CD4-positive, alpha-beta T cell treated with Interleukin-17A for 1 hour (primary cell): ENCODE data around the gene TMEM89.

Experiments used
- DNase-seq: peaks from one replicate; pipeline ENCODE4 v3.0.0-alpha.2; 2020

TMEM89 gene

DNA sequence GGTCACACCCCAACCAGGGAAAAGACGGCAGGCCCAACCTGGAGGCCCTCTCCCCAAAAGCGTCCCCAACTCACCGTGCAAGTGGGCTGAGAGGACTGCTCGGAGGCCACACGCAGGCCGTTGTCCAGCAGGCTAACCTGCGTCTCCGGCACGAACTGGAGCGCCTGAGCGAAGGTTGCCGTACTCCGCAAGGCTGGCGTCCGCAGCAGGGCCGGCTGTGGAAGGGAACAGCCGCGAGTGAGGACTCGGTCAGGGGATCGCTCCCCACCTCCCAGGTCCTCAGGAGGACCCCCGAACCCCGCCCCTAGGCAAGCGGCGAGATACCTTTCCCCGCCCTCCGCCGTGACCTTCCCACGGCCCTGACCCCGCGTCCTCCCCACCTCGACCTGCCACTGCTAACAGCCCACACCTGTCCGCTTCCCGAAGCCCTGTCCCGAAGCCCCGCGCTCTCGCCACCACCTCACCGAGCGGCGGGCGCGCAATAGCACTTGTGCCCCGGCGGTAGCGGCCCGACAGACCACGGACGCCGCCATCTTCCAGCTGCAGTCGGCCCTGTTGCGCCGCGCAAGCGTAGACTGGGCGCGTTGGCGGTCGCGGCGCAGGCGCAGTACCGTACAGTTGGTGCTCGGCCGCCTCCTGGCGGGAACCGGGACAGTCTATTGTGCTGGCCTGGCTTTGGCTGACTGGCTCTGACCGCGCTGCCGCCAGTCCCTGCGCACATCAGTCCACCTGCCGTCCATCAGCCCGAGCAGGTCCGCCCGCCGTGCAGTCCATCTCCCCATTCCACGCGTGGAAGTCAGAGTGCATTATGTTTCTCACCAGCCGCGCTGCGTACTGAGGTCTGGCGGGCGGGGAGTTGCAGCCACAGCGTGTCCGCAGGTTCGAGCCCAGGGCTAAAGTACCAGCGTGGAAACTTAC lies 12.2 kb downstream of the TMEM89 start, which contains the start of gene UQCRC1:
Gene UQCRC1, minus strand, starts transcription at position 559 of the 918 bp plus-strand sequence. Its CDS starts 26 bp downstream, at position 533.
- DNase-seq = peak; percentile 94

GRCh38 chr3:48607519-48607918 lies 14.1 kb downstream of the TMEM89 start:
- DNase-seq = no peak

GRCh38 chr3:48601622-48601994 lies 20.0 kb downstream of the TMEM89 start:
- DNase-seq = no peak

DNA sequence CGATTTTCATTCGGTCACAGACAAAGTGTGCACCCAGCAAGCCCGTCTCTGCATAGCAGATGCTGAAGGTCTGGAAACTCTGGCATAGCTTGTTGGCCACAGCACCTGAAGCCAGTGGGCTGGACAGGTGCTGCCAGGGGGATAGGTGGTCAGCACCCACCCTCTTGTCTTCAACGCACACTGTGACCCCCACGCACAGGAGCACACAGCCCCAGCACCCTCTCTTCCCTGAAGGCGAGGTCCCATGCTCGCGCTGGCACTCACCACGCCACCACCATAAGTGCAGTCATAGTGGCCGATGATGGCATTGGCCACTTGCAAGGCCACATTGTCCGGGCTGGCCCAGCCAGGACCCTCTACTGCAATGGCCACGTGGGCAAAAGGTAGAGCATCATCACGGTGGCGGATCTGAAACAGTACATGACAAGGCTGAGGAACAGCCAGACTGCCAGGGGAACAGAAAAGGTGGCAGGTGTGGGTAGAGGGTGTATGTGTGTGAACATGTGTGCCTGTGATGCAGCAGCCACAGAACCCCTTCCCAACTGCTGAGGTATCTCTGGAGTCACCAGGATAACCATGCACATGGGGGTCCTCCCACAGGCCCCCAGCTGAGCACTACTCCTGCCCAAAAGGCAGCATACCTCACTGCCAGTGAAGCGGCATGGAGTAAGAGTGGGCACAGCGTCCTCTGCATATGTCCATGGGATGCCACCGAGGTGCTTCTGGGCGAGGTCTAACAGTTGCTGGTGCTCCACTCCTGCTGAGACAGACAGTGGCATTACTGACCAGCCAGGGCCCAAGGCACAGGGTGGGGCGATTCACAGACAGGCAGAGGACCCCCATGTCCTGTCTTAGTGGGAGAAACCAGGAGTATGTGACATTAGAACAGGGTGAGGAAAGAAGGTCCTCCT lies 20.6 kb downstream of the TMEM89 start:
- DNase-seq = no peak

GRCh38 chr3:48599509-48600285 lies 21.9 kb downstream of the TMEM89 start:
- DNase-seq = no peak

DNA sequence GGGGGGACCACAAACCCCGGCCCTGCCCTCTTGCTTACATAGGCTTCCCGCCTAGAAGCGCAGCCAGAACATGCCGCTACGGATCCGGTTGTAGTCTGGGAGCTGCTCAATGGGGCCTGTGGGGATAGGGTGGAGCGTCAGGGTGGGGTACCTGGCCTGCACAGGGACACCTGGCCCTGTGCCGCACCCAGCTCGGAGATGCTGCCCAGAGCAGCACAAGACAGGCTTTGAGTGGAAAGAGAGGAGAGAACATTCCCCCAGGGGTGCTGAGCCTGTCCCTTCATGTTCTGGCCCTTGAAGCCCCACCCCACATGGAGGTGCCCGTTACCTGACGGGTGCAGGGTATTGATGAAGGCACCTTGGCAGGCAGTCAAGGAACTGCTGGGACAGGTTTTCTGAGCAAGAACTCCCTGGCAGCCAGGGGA lies 22.5 kb downstream of the TMEM89 start:
- DNase-seq = no peak

DNA sequence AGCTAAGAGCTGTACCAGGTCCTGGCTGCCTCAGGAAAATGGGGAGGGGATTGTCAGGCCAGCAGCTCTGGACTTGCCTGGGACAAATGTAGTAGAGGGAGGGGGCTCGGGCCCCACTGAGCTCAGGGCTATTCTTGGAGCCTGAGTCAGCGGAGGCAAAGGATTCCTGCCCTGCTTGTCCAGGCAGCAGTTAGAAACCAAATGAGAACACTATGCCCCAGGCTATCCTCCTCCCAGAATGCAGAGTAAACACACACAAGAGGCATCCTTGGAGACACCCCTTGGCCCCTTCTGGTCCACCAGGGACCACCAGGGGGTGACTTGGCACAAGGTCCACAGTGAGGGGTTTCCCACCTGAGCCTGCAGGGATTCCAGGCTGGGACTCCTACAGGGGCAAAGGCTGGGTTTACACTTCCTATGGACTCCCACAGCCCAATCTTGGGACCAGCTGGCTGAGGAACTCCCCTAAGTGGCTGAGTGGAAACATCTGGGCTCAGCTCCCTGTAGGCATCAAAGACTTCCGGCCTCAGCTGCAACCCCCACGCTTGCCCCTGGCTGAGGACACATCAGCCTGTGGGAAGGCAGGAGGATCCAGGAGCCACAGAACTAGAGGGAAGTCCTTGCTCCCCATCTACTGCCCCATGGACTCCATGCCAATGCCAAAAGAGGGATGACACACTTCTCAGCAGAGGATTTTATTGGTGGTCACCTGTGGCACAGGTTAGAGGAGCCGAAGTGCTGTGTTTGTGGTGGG lies 23.1 kb downstream of the TMEM89 start:
- no peak for DNase-seq

- no peak for DNase-seq
These were observed 24.2 kb downstream of the TMEM89 start for GRCh38 chr3:48597408-48597800.

DNA sequence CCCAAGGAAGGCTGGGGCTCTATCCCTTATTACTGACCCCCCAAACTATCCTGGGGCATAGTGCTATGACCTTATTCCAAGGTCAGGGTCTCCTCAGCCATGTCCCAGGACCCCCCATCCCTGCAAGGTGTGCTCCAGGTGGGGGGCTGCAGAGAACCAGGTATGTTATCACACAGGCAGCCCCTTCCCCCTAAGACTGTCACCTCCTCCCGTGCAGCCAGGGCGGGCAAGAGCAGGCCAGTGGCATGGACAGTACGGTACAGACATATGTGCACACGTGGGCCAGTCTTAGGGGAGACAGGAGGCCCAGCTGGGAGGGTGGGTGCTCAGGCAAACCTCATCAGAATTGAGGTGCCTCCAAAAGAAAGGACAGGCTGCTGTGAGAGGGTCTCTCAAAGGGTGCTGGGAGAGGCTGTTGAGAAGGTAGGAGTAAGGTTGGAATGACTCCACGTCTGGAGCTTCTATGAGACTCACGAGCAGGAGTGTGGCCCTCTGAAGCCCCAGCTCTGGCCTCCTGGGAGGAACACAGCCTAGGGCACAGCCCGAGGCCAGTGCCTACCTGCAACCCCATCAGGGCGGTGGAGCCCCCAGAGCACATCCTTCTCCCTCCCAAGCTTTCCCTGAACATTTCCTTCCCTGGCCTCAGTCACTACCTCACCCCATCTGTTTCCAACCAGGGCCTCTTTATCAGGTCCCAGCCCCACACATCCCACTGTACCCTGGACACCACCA lies 24.7 kb downstream of the TMEM89 start:
- DNase-seq = no peak

DNA sequence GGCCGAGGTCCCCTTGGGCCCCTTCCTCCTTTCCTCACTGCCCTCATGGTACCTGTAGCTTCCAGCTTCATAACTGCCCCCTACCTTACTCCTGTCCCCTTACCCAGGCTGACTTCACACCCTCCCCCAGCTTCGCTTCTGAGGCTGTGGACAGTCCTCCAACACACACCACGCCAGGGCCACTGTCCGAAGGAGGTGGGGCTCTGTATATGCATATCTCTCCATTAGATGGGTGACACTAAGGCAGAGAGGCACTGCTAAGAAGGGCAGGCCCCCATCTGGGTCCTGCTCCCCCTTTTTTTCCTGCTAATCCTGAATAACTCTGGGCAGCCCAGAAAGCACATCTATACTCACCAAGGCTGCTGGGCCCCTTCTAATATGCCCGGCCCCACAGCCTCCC lies 25.4 kb downstream of the TMEM89 start:
- DNase-seq = no peak

GRCh38 chr3:48595526-48596121 lies 25.9 kb downstream of the TMEM89 start:
- no peak for DNase-seq

DNA sequence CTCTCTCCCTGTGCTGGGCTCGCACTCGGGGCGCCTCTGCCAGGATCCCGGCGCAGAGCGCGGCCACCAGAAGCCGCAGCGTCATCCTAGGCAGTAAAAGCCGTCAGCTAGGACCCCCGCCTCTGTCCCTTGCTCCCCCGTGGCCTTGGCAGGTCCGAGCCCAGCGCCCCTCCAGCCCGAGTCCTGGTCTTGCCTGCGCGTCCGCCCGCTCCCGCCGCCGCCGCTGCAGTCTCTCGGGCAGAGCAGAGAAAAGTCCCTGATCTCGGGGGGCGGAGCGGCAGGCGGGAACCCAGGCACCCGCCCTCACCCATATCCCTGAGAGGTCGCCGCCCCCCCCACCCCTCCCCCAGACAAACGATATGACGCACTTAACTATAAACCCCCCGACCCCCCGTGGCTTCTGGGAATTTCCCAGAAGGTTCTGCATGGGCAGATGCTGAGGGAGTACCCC lies 26.5 kb downstream of the TMEM89 start, which contains the start of gene COL7A1:
Gene COL7A1, minus strand, starts transcription at position 255 of the 451 bp plus-strand sequence. Its CDS starts 170 bp downstream, at position 85.
- DNase-seq = no peak

DNA sequence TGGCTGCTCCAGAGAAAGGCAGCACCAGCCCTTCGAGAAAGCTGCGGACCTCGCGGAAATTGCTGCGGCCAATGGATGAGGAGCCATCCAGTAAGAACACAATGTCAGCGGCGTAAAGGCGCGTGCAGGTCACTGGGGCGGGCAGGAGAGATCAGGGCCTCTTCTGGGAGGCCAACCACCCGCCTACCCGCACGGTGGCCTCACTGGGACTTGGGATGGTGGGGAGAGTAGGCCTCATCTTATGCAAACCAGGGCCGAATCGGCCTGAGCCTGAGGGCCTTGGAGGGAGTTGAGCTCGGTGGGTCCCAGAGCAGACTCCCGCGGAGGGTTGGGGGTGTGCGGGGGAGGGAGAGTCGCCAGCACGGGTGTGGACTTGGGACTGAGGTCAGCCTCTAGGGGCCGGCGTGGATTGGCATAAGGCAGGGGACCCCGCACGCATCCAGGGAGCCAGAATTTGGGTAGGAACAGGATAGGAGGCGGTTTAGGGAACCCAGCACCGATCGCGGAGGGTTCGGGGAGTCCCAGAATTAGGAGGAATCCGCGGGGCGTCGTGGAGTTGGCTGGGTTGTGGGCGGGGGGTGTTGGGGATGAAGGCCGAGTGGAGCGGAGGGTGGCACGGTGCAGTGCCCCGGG lies 27.0 kb downstream of the TMEM89 start:
- no peak for DNase-seq

- DNase-seq = no peak
These were observed 28.2 kb downstream of the TMEM89 start for GRCh38 chr3:48593337-48593736.

- DNase-seq = no peak
These were observed 29.0 kb downstream of the TMEM89 start for GRCh38 chr3:48592519-48593087.

DNA sequence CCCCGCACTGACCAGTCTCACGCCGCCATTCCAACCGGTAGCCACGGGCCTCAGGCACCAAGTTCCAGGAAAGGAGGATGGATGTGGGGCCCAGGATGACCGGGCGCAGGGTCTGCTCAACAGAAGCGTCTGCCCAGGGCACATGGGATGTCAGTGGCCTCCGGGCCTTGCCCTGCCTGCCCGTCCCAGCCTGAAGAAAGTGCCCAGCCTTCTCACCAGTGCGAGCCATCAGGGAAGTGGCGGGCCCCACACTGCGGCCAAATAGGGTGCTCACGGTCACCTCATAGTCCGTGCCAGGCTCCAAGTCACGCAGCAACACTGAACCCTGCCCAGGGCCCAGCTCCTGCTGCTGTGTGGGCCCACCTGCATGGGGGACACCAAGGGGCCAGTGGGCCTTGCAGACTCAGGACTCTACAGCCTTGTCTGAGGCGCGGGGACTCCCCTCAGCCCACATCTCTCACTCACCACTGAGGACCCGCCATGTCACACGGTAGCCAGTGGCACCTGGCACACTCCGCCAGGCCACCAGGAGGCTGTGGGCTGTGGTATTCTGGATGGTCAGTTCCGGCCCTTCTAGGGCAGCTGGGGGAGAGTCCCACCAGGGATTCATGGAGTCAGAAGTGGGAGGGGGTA lies 29.6 kb downstream of the TMEM89 start:
- DNase-seq = no peak

DNA sequence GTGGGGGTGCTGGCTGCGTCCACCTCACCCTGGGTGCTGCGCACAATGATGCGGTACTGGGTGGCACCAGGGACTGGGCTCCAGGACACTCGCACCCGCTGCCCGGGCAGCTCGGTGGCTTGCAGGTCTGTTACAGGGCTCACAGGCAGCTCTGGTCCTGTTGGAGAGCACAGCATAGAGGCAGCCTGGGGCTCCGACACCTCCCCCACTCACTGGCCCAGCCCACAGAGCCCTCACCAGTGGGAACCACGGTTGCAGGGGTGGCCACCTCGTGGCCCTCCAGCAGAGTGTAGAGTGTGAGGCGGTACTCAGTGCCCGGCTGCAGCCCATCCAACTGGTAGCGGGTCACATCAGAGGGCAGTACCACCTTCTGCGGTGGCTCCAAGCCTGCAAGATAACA lies 30.1 kb downstream of the TMEM89 start:
- no peak for DNase-seq

DNA sequence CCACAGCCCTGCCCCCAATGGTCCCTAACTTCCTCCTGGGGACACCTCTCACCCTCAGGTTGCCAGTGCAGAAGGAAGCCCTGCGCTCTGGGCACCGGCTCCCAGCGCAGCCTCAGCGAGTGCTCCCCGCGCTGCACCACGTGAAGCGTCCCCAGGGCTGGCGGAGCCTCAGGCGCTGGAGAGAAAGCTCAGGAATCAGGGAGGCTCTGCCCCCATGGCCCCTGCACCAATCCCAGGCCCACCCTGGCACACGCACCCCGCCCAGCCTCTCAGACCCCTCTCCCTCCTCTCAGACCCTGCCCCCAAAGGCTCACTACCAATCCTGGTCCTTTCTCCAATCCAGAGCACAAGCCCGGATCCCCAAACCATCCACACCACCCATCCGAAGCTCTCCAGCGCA lies 33.3 kb downstream of the TMEM89 start:
- no peak for DNase-seq

DNA sequence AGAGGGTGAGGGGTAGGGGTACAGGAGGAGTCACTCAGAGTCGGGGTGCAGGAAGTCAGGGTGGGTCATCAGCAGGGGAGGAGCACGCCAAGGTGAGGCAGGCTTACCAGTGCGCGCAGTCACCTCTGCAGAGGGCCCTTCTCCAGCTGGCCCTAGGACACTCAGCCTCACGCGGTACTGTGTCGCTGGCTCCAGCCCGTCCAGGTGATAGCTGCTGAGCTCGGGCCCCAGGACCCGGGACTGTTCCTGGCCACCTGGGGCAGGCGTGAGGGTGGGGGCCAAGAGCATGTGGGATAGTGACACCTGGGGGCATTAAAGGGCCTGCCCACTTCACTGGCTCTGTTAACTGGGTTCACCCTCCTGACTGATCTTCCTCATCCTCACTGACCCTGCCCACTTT lies 33.9 kb downstream of the TMEM89 start:
- no peak for DNase-seq
